IMR-90 (cell line): Measurements from ENCODE around the gene NOXA1.

ENCODE experiments used
- CEBPB ChIP-seq: IDR thresholded peaks from 2 replicates; pipeline ENCODE4 v1.6.1; 2012; ENCODE audit warnings: low read depth, low read length, improper control_type of control experiment
- CTCF ChIP-seq: conservative IDR thresholded peaks from 2 replicates; pipeline ENCODE4 v1.5.1; 2012; ENCODE audit warnings: mild to moderate bottlenecking, low read depth, low read length, improper control_type of control experiment
- MAZ ChIP-seq: IDR thresholded peaks from 2 replicates; pipeline ENCODE4 v1.6.1; 2012; ENCODE audit warnings: low read depth, mild to moderate bottlenecking, low read length, improper control_type of control experiment, moderate library complexity, borderline replicate concordance
- POLR2A ChIP-seq: IDR thresholded peaks from 2 replicates; pipeline ENCODE4 v1.6.1; 2012; ENCODE audit warnings: mild to moderate bottlenecking, low read depth, low read length
- RAD21 ChIP-seq: IDR thresholded peaks from 2 replicates; pipeline ENCODE4 v1.6.1; 2012; ENCODE audit warnings: low read length, improper control_type of control experiment
- SMC3 ChIP-seq: fragments of 150-350 bp; IDR thresholded peaks from 2 replicates; pipeline ENCODE4 v1.6.1; 2016; ENCODE audit warnings: low read depth, mild to moderate bottlenecking, antibody characterized with exemption, low read length, moderate library complexity

GRCh38 chr9:137461663-137462395, 38.6 kb downstream of the NOXA1 start:
- TF ChIP-seq CTCF, result no peak
- TF ChIP-seq POLR2A, result no peak
- no peak for TF ChIP-seq SMC3
- TF ChIP-seq RAD21, result no peak
- TF ChIP-seq CEBPB, result no peak
- TF ChIP-seq MAZ, result no peak
